Measurements from ENCODE around the gene PRDM7.
A peak's percentile ranks its signal among the peaks of the same experiment; 100 is the strongest.

Gene PRDM7

DNA sequence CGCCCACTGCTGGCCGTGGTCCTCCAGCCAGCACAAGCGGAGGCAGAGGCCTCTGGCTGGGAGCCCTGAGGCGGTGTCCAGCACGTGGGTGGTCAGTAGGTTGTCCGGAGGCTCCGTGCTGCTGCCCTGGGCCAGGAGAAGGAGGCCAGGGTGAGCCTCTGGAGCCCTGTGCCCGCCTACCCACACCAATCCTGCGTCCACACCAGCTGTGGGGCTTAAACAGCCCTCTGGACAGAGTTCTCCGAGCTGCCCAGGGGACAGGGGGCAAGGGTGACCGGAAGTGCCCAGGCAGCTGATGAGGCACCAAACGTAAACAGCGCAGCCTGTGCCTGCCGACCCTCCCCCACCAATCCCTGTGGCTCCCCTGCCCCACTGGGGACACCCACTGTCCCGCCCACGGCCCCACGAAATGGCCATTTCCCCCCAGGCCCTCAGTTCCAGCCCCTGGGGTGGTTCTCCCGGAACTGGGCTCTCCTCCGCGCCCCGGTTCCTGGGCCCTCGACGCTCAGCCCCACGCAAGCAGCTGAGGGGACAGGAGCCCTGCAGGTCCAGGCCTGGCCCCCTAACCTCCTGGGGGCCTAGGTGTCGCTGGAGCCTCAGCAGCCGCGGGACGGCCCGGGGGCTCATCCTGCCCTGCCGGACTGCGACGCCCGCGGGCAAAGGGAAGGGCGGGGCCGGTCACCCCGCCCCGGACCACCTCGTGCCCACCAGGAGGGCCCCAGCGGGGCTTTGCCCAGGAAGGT is 30.0 kb downstream of the PRDM7 start:
- Histone ChIP-seq H3K9me3 (ENCODE audit: control insufficient read depth, low read length) (no peaks in the 10 kb centered on the region), H3K4me1 (ENCODE audit: control insufficient read depth, insufficient read depth, low read length) (peaks cover 12% of the 10 kb centered on the region), H3K4me3 (ENCODE audit: low read length) (peak overlapping the region; percentile 58), H3K27me3 (replicated peaks; ENCODE audit: control insufficient read depth, insufficient read depth, low read length) (no peaks in the 10 kb centered on the region), H3K36me3 (ENCODE audit: control insufficient read depth, insufficient read depth, low read length, severe bottlenecking) (peaks cover 14% of the 10 kb centered on the region), H3K9ac (ENCODE audit: low read length) (peak overlapping the region; percentile 64)
- peak; percentile 57 for DNase-seq (ENCODE audit: low read depth)

DNA sequence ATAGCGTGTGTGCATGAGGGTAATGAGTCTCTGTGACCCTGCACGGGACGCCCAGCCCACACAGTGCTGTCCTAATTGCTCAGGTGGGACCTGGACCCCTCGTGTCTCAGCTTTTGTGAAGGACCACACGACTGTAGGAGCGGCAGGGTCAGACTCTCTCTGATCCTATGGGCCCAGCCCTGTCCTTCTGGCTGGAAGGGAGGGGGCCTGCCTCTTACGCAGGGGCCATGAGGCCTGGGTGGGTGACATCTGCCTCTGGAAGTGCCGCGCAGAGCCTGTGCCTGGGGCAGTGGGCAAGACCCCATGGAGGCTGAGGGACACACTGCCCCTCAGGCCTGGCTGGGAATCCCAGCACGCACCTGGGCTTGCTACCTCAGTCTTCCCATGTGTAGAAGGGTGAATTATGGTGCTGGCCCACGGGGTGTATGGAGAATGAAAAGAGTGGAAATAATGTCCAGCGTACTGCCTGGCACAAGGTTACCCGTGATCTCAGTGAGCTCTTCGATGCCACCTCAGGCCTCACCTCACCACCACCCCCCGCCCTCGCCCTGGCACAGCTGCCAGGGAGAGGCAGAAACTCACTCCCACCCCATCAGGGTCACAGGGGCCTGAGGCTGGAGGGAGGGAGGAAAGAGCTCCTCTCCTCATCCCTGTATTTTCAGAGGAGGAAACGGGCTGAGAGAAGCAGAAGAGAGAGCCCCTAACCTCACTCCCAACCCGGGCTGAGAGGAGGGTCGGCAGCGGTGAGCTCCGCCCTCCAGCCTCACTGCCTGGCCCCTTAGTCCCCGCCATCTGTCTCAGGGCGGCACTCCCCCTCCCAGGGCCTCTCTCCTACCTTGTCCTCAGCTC is 30.8 kb downstream of the PRDM7 start:
- Histone ChIP-seq H3K4me3 (ENCODE audit: low read length) (peak overlapping the region; percentile 58), H3K27me3 (replicated peaks; ENCODE audit: control insufficient read depth, insufficient read depth, low read length) (no peaks in the 10 kb centered on the region), H3K9me3 (ENCODE audit: control insufficient read depth, low read length) (no peaks in the 10 kb centered on the region), H3K9ac (ENCODE audit: low read length) (peak overlapping the region; percentile 64), H3K4me1 (ENCODE audit: control insufficient read depth, insufficient read depth, low read length) (peaks cover 12% of the 10 kb centered on the region), H3K36me3 (ENCODE audit: control insufficient read depth, insufficient read depth, low read length, severe bottlenecking) (peaks cover 14% of the 10 kb centered on the region)
- DNase-seq (ENCODE audit: low read depth), result no peak

DNA sequence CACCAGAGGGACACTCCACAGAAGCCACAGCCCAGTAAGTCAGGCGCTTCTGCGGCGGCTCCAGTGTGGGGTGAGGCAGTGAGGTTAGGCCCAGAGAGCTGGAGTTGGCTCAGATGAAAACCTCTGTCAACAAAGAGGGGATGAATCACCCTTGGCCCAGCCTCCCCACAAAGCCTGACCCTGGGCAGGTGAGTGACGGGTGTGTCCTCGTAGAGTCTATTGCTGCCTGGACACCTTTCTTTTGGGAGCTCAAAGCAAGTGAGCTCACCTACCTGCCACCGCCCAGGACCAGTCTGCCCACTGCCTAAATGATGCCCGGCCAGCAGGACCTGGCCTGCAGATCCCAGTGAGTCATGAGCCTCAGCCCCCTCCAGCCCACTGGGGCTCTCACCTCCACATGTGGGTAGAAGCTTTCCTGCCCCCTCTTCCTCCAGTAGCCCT is 33.0 kb downstream of the PRDM7 start:
- H3K36me3 ChIP-seq (ENCODE audit: control insufficient read depth, insufficient read depth, low read length, severe bottlenecking), result peaks cover 24% of the 10 kb centered on the region
- no peak for DNase-seq (ENCODE audit: low read depth)
- no peak overlapping the region for H3K9ac ChIP-seq (ENCODE audit: low read length)
- no peak overlapping the region for H3K4me3 ChIP-seq (ENCODE audit: low read length)
- H3K9me3 ChIP-seq (ENCODE audit: control insufficient read depth, low read length), result no peaks in the 10 kb centered on the region
- peaks cover 12% of the 10 kb centered on the region for H3K4me1 ChIP-seq (ENCODE audit: control insufficient read depth, insufficient read depth, low read length)
- H3K27me3 ChIP-seq (replicated peaks; ENCODE audit: control insufficient read depth, insufficient read depth, low read length), result no peaks in the 10 kb centered on the region

DNA sequence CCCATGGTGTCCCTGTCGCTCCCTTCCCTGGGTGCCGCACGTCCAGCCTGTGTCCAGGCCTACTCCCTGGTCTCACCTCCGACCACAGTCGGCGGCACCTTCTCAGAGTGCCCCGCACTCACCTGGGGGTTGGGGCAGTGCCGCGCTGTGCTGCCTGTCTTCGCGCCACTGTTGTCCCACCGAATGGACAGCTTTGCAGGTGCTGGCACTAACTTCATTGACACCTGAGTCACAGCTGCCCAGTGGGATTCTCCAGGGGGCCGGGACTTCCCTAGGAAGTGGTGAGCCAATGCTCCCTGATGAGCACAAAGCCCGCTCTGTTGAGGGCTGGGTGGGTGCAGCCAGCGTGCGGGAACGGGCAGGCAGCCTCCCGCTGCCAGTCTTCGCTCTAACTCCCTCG is 33.6 kb downstream of the PRDM7 start:
- peaks cover 12% of the 10 kb centered on the region for H3K4me1 ChIP-seq (ENCODE audit: control insufficient read depth, insufficient read depth, low read length)
- peaks cover 30% of the 10 kb centered on the region for H3K36me3 ChIP-seq (ENCODE audit: control insufficient read depth, insufficient read depth, low read length, severe bottlenecking)
- no peak overlapping the region for H3K9ac ChIP-seq (ENCODE audit: low read length)
- no peak overlapping the region for H3K4me3 ChIP-seq (ENCODE audit: low read length)
- H3K9me3 ChIP-seq (ENCODE audit: control insufficient read depth, low read length), result no peaks in the 10 kb centered on the region
- H3K27me3 ChIP-seq (replicated peaks; ENCODE audit: control insufficient read depth, insufficient read depth, low read length), result no peaks in the 10 kb centered on the region
- DNase-seq (ENCODE audit: low read depth), result no peak

DNA sequence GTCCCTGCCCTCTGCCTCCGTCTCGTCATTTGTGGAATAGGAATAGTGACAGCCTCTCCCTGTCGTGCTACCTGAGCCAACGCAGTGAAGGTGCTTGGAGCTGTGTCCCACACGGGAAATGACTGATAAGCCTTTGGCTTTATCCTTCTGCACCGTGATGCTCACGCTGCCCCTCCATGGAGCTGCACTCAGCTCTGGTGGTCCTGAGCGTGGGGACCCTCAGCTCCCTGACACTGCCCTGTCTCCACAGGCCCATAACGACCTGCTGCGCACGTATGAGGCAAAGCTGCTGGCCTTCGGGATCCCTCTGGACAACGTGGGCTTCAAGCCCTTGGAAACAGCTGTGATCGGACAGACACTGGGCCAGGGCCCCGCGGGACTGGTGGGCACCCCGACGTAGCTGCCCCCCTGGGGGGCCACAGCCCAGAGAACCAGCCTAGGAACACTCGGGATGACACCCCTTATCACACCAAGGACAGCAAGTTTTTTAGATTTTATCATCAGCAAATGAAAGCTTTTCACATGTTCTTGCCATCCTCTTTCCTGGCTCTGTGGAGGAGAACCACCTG is 34.1 kb downstream of the PRDM7 start:
- Histone ChIP-seq H3K9ac (ENCODE audit: low read length) (no peak overlapping the region), H3K4me1 (ENCODE audit: control insufficient read depth, insufficient read depth, low read length) (peaks cover 12% of the 10 kb centered on the region), H3K36me3 (ENCODE audit: control insufficient read depth, insufficient read depth, low read length, severe bottlenecking) (peaks cover 35% of the 10 kb centered on the region), H3K9me3 (ENCODE audit: control insufficient read depth, low read length) (no peaks in the 10 kb centered on the region), H3K4me3 (ENCODE audit: low read length) (no peak overlapping the region), H3K27me3 (replicated peaks; ENCODE audit: control insufficient read depth, insufficient read depth, low read length) (no peaks in the 10 kb centered on the region)
- DNase-seq (ENCODE audit: low read depth), result no peak

DNA sequence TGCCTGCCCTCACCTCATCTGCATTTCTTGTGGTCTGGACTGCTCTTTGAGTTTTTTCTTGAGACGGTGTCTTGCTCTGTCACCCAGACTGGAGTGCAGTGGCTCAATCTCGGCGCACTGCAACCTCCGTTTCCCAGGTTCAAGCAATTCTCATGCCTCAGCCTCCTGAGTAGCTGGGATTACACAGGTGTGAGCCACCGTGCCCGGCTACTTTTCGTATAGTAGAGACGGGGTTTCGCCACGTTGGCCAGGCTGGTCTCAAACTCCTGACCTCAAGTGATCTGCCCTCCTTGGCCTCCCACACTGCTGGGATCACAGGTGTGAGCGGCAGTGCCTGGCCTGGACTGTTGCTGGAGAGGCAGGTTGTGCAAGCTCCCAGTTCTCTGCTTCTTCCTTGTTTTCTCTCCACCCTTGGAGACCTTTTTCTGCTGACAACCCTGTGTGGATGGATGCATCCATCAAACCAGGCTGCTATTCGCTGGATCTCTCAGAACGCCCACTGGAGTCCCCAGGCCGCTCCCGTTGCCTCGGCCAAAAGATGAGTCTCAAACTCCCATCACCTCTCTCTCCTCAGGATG is 35.1 kb downstream of the PRDM7 start:
- DNase-seq (ENCODE audit: low read depth), result no peak
- Histone ChIP-seq H3K9ac (ENCODE audit: low read length) (no peak overlapping the region), H3K4me3 (ENCODE audit: low read length) (no peak overlapping the region), H3K4me1 (ENCODE audit: control insufficient read depth, insufficient read depth, low read length) (peaks cover 8% of the 10 kb centered on the region), H3K27me3 (replicated peaks; ENCODE audit: control insufficient read depth, insufficient read depth, low read length) (no peaks in the 10 kb centered on the region), H3K9me3 (ENCODE audit: control insufficient read depth, low read length) (no peaks in the 10 kb centered on the region), H3K36me3 (ENCODE audit: control insufficient read depth, insufficient read depth, low read length, severe bottlenecking) (peaks cover 44% of the 10 kb centered on the region)

GRCh38 chr16:90040152-90041023 is 36.7 kb downstream of the PRDM7 start:
- no peaks in the 10 kb centered on the region for H3K4me1 ChIP-seq (ENCODE audit: control insufficient read depth, insufficient read depth, low read length)
- H3K9me3 ChIP-seq (ENCODE audit: control insufficient read depth, low read length), result no peaks in the 10 kb centered on the region
- H3K27me3 ChIP-seq (replicated peaks; ENCODE audit: control insufficient read depth, insufficient read depth, low read length), result no peaks in the 10 kb centered on the region
- H3K36me3 ChIP-seq (ENCODE audit: control insufficient read depth, insufficient read depth, low read length, severe bottlenecking), result peaks cover 52% of the 10 kb centered on the region
- DNase-seq (ENCODE audit: low read depth), result no peak
- H3K9ac ChIP-seq (ENCODE audit: low read length), result no peak overlapping the region
- no peak overlapping the region for H3K4me3 ChIP-seq (ENCODE audit: low read length)

DNA sequence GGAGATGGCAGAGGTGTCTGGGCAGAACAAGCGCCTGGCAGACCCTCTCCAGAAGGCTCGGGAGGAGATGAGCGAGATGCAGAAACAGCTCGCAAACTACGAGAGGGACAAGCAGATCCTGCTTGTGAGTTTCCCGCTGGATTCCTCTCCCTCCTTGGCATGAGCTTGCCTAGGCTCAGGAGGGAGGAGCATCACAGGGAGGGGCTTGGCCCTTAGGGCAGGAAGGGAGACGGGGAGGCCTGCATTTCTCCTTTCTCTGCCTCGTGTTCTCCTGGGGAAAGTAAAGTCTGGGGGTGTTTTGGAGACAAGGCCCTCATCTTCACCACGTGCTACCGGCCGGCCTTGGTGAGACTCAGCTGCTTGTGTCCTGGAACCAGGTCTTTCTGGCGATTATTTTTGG is 39.9 kb downstream of the PRDM7 start:
- H3K27me3 ChIP-seq (replicated peaks; ENCODE audit: control insufficient read depth, insufficient read depth, low read length), result no peaks in the 10 kb centered on the region
- H3K9me3 ChIP-seq (ENCODE audit: control insufficient read depth, low read length), result no peaks in the 10 kb centered on the region
- no peak overlapping the region for H3K4me3 ChIP-seq (ENCODE audit: low read length)
- no peaks in the 10 kb centered on the region for H3K4me1 ChIP-seq (ENCODE audit: control insufficient read depth, insufficient read depth, low read length)
- no peak for DNase-seq (ENCODE audit: low read depth)
- peaks cover 38% of the 10 kb centered on the region for H3K36me3 ChIP-seq (ENCODE audit: control insufficient read depth, insufficient read depth, low read length, severe bottlenecking)
- no peak overlapping the region for H3K9ac ChIP-seq (ENCODE audit: low read length)

DNA sequence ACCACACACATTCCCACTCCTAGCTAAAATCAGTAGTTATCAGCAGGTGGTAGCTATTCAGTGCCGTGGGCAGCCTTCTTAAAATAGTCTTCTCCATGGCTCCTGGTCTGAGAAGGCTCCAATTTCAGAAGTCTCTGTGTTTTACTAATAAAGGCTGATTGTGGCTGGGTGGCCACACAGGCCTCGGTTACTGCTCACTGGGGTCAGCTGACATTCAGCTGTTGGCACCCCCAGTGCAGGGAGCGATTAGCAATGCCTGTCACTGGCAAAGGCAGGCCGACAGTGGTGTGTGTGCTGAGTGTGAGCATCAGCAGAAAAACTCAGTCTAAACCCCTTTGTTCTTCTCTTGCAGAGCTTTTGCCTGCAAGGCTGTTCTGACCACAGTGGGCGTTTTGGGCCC is 41.2 kb downstream of the PRDM7 start:
- no peaks in the 10 kb centered on the region for H3K27me3 ChIP-seq (replicated peaks; ENCODE audit: control insufficient read depth, insufficient read depth, low read length)
- no peaks in the 10 kb centered on the region for H3K9me3 ChIP-seq (ENCODE audit: control insufficient read depth, low read length)
- H3K4me1 ChIP-seq (ENCODE audit: control insufficient read depth, insufficient read depth, low read length), result no peaks in the 10 kb centered on the region
- no peak for DNase-seq (ENCODE audit: low read depth)
- peaks cover 45% of the 10 kb centered on the region for H3K36me3 ChIP-seq (ENCODE audit: control insufficient read depth, insufficient read depth, low read length, severe bottlenecking)
- no peak overlapping the region for H3K9ac ChIP-seq (ENCODE audit: low read length)
- no peak overlapping the region for H3K4me3 ChIP-seq (ENCODE audit: low read length)

- H3K9ac ChIP-seq (ENCODE audit: low read length), result no peak overlapping the region
- H3K9me3 ChIP-seq (ENCODE audit: control insufficient read depth, low read length), result no peaks in the 10 kb centered on the region
- no peaks in the 10 kb centered on the region for H3K27me3 ChIP-seq (replicated peaks; ENCODE audit: control insufficient read depth, insufficient read depth, low read length)
- H3K4me3 ChIP-seq (ENCODE audit: low read length), result no peak overlapping the region
- H3K4me1 ChIP-seq (ENCODE audit: control insufficient read depth, insufficient read depth, low read length), result no peaks in the 10 kb centered on the region
- peaks cover 36% of the 10 kb centered on the region for H3K36me3 ChIP-seq (ENCODE audit: control insufficient read depth, insufficient read depth, low read length, severe bottlenecking)
- DNase-seq (ENCODE audit: low read depth), result no peak
Observed at GRCh38 chr16:90034504-90034903, 42.6 kb downstream of the PRDM7 start.
